Measurements from ENCODE around the gene PKHD1. TPM values are rescaled to one million over a fixed set of nuclear protein-coding genes. Genes with fewer than 3 reads are reported as not detected.

PKHD1 gene
- total RNA-seq, 1 experiment from 2014 or later, result not detected

- no peak for DNase-seq (ENCODE audit: low read depth)
These were observed 16.2 kb upstream of the PKHD1 start for GRCh38 chr6:52103623-52104022.

DNA sequence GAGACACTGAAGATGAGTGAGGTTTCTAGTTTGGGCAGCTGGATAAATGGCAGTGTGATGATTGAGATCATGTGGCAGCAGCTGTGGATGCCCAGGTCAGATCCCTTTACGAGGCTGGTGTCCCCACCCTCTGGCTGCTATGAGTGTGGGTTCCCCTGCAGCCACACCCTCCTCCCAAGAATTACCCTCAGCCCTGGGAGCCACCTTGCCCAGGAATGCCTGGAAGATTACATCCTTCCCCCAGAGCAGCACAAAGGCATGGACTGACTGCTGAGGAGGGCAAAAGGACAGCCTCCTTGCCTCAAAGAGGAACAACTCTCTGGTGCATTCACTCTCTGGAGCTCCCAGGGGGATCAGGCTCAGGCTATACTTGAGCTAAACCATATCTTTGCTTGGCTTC, 15.0 kb upstream of the PKHD1 start:
- DNase-seq (ENCODE audit: low read depth), result no peak

- DNase-seq (ENCODE audit: low read depth), result peak; percentile 61
These were observed 11.3 kb upstream of the PKHD1 start for GRCh38 chr6:52098721-52099120.

GRCh38 chr6:52089758-52090348, 2.4 kb upstream of the PKHD1 start:
- DNase-seq (ENCODE audit: low read depth), result peak; percentile 77

- no peak for DNase-seq (ENCODE audit: low read depth)
These were observed 672 bp downstream of the PKHD1 start for GRCh38 chr6:52086741-52087140.

GRCh38 chr6:52081237-52081636, 6.2 kb downstream of the PKHD1 start:
- DNase-seq (ENCODE audit: low read depth), result no peak

- DNase-seq (ENCODE audit: low read depth), result no peak
These were observed 9.3 kb downstream of the PKHD1 start for GRCh38 chr6:52077961-52078625.

- DNase-seq (ENCODE audit: low read depth), result no peak
These were observed 10.1 kb downstream of the PKHD1 start for GRCh38 chr6:52077180-52077884.

DNA sequence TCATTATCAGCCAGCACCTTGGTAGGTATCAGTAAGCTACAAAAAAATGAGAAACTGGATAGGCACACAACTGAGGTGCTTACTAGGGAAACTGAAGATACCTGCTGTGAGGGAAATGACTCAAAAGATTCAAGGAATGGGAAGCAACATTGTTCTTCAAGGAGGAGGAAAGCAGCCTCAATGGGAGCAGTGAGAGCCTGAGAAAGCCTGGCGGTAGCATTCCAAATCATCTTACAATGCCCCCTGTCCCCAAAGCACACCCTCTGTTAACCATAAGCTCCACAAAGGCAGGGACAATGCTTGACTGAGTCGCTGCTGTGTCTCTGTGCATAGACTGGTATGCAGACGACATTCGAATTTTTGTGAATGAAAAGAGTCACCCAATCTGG, 10.6 kb downstream of the PKHD1 start:
- DNase-seq (ENCODE audit: low read depth), result no peak

GRCh38 chr6:52074716-52075115, 12.7 kb downstream of the PKHD1 start:
- DNase-seq (ENCODE audit: low read depth), result peak; percentile 6

- DNase-seq (ENCODE audit: low read depth), result no peak
These were observed 13.3 kb downstream of the PKHD1 start for GRCh38 chr6:52074155-52074554.

DNA sequence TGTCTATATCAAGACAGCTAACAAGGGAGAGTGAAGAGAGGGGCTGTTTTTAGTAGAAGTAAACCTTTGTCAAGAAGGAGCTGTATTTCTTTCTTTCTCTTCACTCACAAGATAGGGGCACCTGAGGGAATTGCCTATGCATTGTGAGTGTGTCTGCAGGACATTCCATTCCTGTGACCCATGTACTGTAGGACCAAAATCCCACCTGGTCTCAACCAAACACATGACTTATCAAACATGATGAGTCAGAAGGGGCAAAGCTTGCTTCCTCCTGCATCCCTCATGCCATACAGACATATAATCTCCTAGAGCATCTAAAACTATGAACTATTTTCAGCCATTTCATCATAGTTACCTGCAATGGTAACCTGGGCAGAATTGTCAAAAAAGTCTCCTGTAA, 21.8 kb downstream of the PKHD1 start:
- peak; percentile 35 for DNase-seq (ENCODE audit: low read depth)

GRCh38 chr6:52063584-52064344, 23.6 kb downstream of the PKHD1 start:
- peak; percentile 75 for DNase-seq (ENCODE audit: low read depth)

DNA sequence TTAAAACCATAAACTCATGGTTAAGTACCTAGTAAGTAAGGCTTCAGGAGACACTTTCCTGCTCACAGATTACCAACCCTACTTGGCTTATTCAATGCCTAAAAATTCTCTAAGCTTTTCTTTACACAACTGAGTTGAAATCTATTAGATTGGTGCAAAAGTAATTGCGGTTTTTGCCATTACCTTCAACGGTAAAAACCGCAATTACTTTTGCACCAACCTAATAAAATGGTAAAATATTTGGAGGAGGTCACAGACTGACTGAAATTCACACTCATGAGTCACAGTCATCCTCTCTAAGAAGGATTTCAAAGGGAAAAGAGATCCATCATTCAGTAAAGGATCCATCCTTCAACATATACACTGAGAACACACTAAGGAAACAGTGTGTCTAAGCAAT, 25.9 kb downstream of the PKHD1 start:
- no peak for DNase-seq (ENCODE audit: low read depth)

- DNase-seq (ENCODE audit: low read depth), result no peak
These were observed 27.6 kb downstream of the PKHD1 start for GRCh38 chr6:52059821-52060220.

DNA sequence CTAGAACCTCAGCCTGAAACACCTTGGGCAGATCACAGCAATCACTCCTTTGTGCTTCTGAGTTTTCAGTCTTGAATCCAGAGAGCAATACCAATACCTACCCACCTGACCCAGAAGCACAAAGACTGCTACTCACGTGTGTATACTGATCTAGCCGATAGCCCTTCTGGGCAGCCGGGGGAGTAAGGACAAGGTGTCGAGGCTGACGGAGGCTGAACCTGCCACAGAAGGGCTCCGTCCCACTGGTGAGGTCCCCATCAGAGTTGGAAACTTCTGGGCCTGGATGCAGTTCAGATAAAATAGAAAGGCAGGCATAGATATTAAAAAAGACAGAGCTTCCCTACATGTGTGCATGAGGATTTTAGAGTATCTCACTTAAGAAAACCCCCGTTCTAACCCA, 32.0 kb downstream of the PKHD1 start:
- DNase-seq (ENCODE audit: low read depth), result no peak

- no peak for DNase-seq (ENCODE audit: low read depth)
These were observed 34.2 kb downstream of the PKHD1 start for GRCh38 chr6:52053038-52053695.

- no peak for DNase-seq (ENCODE audit: low read depth)
These were observed 37.4 kb downstream of the PKHD1 start for GRCh38 chr6:52050051-52050405.

DNA sequence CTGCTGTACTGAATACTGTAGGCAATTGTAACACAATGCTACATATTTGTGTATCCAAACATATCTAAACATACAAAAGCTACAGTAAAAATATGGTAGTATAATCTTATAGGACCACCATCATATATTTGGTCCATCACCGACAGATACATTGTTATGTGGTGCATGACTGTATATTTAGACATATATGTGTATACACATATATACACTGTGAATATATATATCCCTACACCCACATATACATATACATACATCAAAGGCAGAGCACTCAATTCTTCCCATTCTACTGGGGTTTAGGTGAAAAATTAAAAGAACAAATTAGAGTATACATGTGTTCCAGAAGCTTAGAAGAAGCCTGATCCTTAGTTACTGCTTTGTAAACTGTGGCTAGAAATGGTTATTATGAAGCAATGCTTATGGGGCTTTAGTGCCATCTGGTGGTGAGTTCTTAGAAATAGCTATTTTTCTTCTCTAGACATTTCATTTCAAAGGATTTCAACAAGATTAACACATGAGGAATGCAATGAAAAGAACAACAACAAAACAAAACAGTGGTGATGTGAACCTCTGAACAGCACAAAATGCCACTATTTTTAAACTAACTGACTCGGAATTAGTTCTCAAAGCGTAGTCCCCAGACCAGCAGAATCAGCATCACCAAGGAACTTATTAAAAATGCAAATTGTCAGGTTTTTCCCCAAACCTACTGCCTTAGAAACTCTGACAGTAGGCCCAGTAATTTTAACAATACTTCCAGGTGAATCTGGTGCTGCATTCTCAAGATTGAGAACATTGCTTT, 38.0 kb downstream of the PKHD1 start:
- DNase-seq (ENCODE audit: low read depth), result peak; percentile 46

DNA sequence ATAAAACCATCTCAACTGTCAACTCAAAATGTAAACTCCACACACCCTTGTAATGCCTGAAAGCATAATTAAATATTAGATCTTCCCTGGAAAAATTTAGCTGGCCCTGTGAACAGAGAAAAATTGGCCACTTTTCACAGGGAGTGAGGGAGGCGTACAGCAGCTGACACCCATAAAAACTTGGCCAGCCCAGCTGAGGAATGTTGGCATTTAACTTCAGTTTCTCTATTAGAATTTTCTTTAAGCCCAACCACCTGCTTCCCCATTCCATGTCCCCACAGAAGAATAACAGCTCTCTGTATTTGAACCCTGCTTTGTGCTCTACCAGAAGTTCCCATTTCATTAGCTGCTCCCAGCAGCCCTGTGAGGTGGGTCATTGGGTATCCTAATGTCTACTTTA, 41.0 kb downstream of the PKHD1 start:
- no peak for DNase-seq (ENCODE audit: low read depth)

- DNase-seq (ENCODE audit: low read depth), result no peak
These were observed 41.9 kb downstream of the PKHD1 start for GRCh38 chr6:52045481-52045880.

Data from RPMI7951 (cell line).